ENCODE results near the gene TACR2. TPM values are rescaled to one million over a fixed set of nuclear protein-coding genes. Genes with fewer than 3 reads are reported as not detected.

The TACR2 gene
- total and polyA plus RNA-seq, 2 experiments from 2014 or later: not detected

GRCh38 chr10:69412232-69412790 is 4.4 kb downstream of the TACR2 start (continued):
- TF ChIP-seq ZNF462 (CRISPR knock-in tag; IDR thresholded peaks at IDR 0.05) (no peak), REST (IDR thresholded peaks at IDR 0.05; ENCODE audit: unreplicated experiment) (no peak), EZH2 (IDR thresholded peaks at IDR 0.05; ENCODE audit: low read depth, unreplicated experiment) (no peak), POLR2AphosphoS5 (IDR thresholded peaks at IDR 0.05; ENCODE audit: low read depth) (no peak), EZH2phosphoT487 (IDR thresholded peaks at IDR 0.05; ENCODE audit: unreplicated experiment) (no peak)

GRCh38 chr10:69411476-69411875 is 5.2 kb downstream of the TACR2 start:
- Histone ChIP-seq H3K4me3 (no peak overlapping the region), H3K79me2 (replicated peaks; ENCODE audit: insufficient read depth) (no peaks in the 10 kb centered on the region), H3K27ac (ENCODE audit: low read depth) (no peak overlapping the region), H3K4me2 (no peak overlapping the region), H4K20me1 (replicated peaks; ENCODE audit: insufficient read depth) (no peaks in the 10 kb centered on the region), H3K9me2 (ENCODE audit: insufficient read depth) (no peaks in the 10 kb centered on the region), H3K27me3 (ENCODE audit: insufficient read depth) (peaks cover 4% of the 10 kb centered on the region; the same call in 1 of the 2 replicates), H3K36me3 (ENCODE audit: insufficient read depth) (no peaks in the 10 kb centered on the region), H3K4me1 (ENCODE audit: insufficient read depth) (peaks cover 14% of the 10 kb centered on the region; the same call in 1 of the 2 replicates), H3F3A (replicated peaks; ENCODE audit: low read depth) (no peaks in the 10 kb centered on the region; the same call in 1 of the 2 replicates), H2AFZ (no peak overlapping the region)
- TF ChIP-seq CTCF (conservative IDR thresholded peaks at IDR 0.05; ENCODE audit: low read depth in 2 of 2) (no peak), CREB1 (CRISPR knock-in tag; IDR thresholded peaks at IDR 0.05; ENCODE audit: low read depth) (no peak)
- H3K4me1 Mint-ChIP-seq: peaks cover 25% of the 10 kb centered on the region
- H3K27me3 Mint-ChIP-seq (ENCODE audit: insufficient read depth, low read depth, poor library complexity): peaks cover 17% of the 10 kb centered on the region
- H3K9me3 Mint-ChIP-seq: no peaks in the 10 kb centered on the region; the same call in 2 of the 3 replicates
- H3K36me3 Mint-ChIP-seq (ENCODE audit: low read depth): no peaks in the 10 kb centered on the region
- DNase-seq (ENCODE audit: low spot score) (no peak), ATAC-seq (no peak)
- H3K4me3 Mint-ChIP-seq: no peak overlapping the region
- H3K27ac Mint-ChIP-seq: no peak overlapping the region

Data from GM23338 (cell line).